ENCODE data around the gene KRT15.

DNA sequence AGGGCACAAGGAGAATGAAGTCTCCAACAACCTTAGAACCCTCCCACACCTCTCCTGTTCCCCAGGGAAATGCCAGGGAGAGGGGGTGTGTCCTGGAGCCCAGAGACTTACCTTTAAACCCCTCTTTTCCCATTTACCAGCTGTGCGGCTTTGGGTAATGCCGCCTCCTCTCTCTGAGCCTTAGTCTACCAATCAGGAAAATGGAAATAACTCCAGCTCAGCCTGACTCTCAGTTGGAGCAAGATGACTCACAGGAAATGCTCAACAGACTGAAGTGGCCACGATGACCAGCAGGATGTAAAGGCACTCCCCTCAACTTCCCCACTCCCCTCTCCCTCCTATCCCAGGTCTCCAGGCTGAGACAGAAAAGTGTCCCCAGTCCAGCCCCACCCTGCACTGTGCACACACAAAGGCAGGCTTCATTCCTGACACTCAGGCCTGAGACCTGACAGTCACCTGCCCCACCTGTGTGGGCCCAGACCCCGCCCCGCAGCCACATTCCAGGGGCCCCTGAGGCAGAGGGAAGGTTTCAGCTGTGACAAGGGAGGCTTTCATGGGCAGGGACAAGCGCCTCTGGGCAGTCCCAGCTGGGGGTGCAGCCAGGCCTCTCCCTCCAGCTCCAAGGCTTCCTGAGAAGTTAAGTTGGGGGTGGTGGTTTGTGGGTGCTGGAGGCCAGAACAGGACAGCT is 3.0 kb upstream of the KRT15 start:
- TF ChIP-seq, protein P1, sequence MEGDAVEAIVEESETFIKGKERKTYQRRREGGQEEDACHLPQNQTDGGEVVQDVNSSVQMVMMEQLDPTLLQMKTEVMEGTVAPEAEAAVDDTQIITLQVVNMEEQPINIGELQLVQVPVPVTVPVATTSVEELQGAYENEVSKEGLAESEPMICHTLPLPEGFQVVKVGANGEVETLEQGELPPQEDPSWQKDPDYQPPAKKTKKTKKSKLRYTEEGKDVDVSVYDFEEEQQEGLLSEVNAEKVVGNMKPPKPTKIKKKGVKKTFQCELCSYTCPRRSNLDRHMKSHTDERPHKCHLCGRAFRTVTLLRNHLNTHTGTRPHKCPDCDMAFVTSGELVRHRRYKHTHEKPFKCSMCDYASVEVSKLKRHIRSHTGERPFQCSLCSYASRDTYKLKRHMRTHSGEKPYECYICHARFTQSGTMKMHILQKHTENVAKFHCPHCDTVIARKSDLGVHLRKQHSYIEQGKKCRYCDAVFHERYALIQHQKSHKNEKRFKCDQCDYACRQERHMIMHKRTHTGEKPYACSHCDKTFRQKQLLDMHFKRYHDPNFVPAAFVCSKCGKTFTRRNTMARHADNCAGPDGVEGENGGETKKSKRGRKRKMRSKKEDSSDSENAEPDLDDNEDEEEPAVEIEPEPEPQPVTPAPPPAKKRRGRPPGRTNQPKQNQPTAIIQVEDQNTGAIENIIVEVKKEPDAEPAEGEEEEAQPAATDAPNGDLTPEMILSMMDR (IDR thresholded peaks at IDR 0.05) = no peak
- TF ChIP-seq POLR2A (IDR thresholded peaks at IDR 0.05) = no peak

Data from right lobe of liver (tissue), 4 donors.